SK-N-SH (cell line): ENCODE results near the gene EIF5AL1.
"Not testable (repeated sequence)": the region's sequence is repeated elsewhere in the genome, so short reads cannot be mapped to it uniquely, and the experiment has no call there.

ENCODE experiments used
- EP300 ChIP-seq, 2 experiments: IDR thresholded peaks; 2 replicates each; pipeline versions ENCODE4 v1.4.0 to v1.6.1; 2012; ENCODE audit warnings: borderline replicate concordance in 1 of 2, low read depth in 1 of 2, low read length in 1 of 2
- GABPA ChIP-seq: IDR thresholded peaks from 2 replicates; pipeline ENCODE4 v1.4.0; 2012; ENCODE audit warnings: low read depth, mild to moderate bottlenecking
- JUND ChIP-seq: IDR thresholded peaks from 2 replicates; pipeline ENCODE4 v1.4.0; 2012
- MEF2A ChIP-seq: IDR thresholded peaks from 2 replicates; pipeline ENCODE4 v1.4.0; 2012; ENCODE audit warnings: low read depth, borderline replicate concordance
- MXI1 ChIP-seq: IDR thresholded peaks from 2 replicates; pipeline ENCODE4 v1.6.1; 2012; ENCODE audit warnings: mild to moderate bottlenecking, low read depth, low read length, improper control_type of control experiment
- POLR2AphosphoS5 ChIP-seq: IDR thresholded peaks from 2 replicates; pipeline ENCODE4 v1.6.1; 2012; ENCODE audit warnings: low read depth, low read length
- RAD21 ChIP-seq: IDR thresholded peaks from 2 replicates; pipeline ENCODE4 v1.6.1; 2012; ENCODE audit warnings: mild to moderate bottlenecking, low read length
- RFX5 ChIP-seq: IDR thresholded peaks from 2 replicates; pipeline ENCODE4 v1.6.1; 2012; ENCODE audit warnings: mild to moderate bottlenecking, improper control_type of control experiment, low read length
- RXRA ChIP-seq: IDR thresholded peaks from 2 replicates; pipeline ENCODE4 v1.4.0; 2012; ENCODE audit warnings: low read depth, mild to moderate bottlenecking, borderline replicate concordance
- TAF1 ChIP-seq: IDR thresholded peaks from 2 replicates; pipeline ENCODE4 v1.6.1; 2012; ENCODE audit warnings: low read depth, mild to moderate bottlenecking, low read length, moderate library complexity, borderline replicate concordance
- YY1 ChIP-seq: IDR thresholded peaks from 2 replicates; pipeline ENCODE4 v1.4.0; 2012; ENCODE audit warnings: low read depth, mild to moderate bottlenecking
- TF ChIP-seq, protein P1 (sequence below): fragments of 200-600 bp; sonication (generic); IDR thresholded peaks from 2 replicates; pipeline ENCODE4 v1.6.1; 2017; ENCODE audit warnings: antibody characterized with exemption, mild to moderate bottlenecking, moderate library complexity

DNA sequence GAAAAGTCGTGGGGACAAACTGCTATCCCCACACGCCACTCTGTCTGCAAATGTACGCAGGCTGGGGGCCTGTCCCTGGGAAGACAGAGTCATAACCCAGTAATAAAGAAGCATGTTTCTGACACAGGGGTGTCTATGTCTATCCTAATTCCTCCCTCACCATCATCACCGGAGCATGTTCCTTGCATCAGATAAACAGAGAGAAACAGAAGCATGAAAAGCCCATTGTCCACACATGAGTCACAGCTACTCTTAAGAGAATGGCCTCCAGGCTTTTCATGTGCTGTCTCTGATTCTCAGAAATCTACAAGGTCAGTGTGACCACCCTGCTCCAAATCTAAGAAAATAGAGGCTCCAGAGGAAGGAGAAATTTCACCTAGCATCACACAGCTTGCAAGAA, 4.1 kb upstream of the EIF5AL1 start:
- not testable (repeated sequence) for TF ChIP-seq GABPA; JUND; POLR2AphosphoS5; RXRA; EP300 (IDR thresholded peaks at IDR 0.05; ENCODE audit: borderline replicate concordance in 1 of 2, low read depth in 1 of 2, low read length in 1 of 2); MEF2A; MXI1; RAD21; YY1; TAF1; RFX5
- TF ChIP-seq, protein P1, sequence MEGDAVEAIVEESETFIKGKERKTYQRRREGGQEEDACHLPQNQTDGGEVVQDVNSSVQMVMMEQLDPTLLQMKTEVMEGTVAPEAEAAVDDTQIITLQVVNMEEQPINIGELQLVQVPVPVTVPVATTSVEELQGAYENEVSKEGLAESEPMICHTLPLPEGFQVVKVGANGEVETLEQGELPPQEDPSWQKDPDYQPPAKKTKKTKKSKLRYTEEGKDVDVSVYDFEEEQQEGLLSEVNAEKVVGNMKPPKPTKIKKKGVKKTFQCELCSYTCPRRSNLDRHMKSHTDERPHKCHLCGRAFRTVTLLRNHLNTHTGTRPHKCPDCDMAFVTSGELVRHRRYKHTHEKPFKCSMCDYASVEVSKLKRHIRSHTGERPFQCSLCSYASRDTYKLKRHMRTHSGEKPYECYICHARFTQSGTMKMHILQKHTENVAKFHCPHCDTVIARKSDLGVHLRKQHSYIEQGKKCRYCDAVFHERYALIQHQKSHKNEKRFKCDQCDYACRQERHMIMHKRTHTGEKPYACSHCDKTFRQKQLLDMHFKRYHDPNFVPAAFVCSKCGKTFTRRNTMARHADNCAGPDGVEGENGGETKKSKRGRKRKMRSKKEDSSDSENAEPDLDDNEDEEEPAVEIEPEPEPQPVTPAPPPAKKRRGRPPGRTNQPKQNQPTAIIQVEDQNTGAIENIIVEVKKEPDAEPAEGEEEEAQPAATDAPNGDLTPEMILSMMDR = not testable (repeated sequence)
